Stimulated activated CD4-positive, alpha-beta T cell treated with anti-CD3 and anti-CD28 coated beads, TNF-alpha, amount 100 ng/mL, for 4 hours (primary cell): ENCODE results near the gene GGTLC3.
"Not testable (repeated sequence)": the region's sequence is repeated elsewhere in the genome, so short reads cannot be mapped to it uniquely, and the experiment has no call there.

Experiments used
- DNase-seq, 3 experiments: peaks; one replicate each; pipeline ENCODE4 v3.0.0-alpha.2; 2020; ENCODE audit warnings: low read depth in 3 of 3

Gene GGTLC3

GRCh38 chr22:18513454-18513853, 4.5 kb downstream of the GGTLC3 start:
- not testable (repeated sequence) for DNase-seq

GRCh38 chr22:18512378-18512777, 5.6 kb downstream of the GGTLC3 start:
- DNase-seq, result not testable (repeated sequence)

- not testable (repeated sequence) for DNase-seq
Measured at GRCh38 chr22:18511327-18511726, 6.6 kb downstream of the GGTLC3 start.

GRCh38 chr22:18496227-18496626, 21.7 kb downstream of the GGTLC3 start:
- not testable (repeated sequence) for DNase-seq
